Stimulated activated CD8-positive, alpha-beta memory T cell treated with anti-CD3 and anti-CD28 coated beads, Interleukin-15, amount 100 ng/mL, for 4 hours (primary cell): ENCODE measurements around the gene PTMS.
A peak's percentile ranks its signal among the peaks of the same experiment; 100 is the strongest.
"Not testable (repeated sequence)": the region's sequence is repeated elsewhere in the genome, so short reads cannot be mapped to it uniquely, and the experiment has no call there.

ENCODE experiments used
- DNase-seq, 2 donors: peaks; one replicate each; pipeline ENCODE4 v3.0.0-alpha.2; 2020; ENCODE audit warnings: low read depth in 2 of 2

The PTMS gene, protein sequence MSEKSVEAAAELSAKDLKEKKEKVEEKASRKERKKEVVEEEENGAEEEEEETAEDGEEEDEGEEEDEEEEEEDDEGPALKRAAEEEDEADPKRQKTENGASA

DNA sequence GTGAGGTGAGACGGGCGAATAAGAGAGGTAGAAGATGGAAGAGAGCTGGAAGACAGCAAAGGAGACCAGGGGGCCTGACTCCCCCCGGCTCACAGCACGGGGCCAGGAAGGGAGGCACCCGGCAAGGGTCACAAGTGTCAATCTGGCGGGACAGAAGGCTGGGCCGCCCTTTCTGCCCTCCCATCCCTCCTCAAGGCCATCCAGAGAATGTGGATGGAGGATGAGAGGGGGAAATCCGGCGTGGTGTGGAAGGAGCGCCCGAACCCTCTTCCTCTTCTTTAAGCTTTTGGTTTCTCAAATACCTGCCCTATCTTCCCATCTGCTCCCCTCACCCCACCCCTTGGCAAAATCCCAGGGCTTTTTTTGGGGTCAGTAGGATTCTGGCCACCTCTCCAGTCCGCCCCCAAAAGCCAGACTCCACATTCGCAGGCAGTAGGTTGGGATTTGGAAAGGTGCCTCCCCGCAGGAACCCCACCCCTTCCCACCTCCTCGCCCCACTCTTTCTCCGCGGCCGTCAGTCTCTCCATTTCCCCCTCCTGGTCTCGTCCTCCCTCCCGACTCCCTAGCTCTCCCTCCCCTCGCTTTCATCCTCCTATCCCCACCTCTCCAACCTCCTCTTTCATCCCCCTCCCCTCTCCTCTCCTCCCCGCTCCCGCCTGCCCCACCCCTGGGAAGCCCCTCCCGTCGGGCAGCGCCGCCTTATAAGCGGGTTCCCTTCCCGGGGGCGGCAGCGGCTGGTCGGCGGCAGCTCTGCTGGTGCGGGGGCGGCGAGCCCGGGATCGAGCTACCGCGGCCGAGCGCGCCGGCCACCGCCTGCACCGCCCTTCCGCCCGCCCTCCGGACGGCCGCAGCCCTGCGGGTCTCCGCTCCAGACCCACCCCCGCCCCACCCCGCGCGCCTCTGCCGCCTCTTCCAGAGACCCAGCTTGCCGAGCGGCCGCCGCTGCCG lies at the start of gene PTMS:
TSS of gene PTMS (plus strand) at position 730 of the 948 bp plus-strand sequence. CDS start 343 bp downstream, outside the sequence.
- no peak for DNase-seq

DNA sequence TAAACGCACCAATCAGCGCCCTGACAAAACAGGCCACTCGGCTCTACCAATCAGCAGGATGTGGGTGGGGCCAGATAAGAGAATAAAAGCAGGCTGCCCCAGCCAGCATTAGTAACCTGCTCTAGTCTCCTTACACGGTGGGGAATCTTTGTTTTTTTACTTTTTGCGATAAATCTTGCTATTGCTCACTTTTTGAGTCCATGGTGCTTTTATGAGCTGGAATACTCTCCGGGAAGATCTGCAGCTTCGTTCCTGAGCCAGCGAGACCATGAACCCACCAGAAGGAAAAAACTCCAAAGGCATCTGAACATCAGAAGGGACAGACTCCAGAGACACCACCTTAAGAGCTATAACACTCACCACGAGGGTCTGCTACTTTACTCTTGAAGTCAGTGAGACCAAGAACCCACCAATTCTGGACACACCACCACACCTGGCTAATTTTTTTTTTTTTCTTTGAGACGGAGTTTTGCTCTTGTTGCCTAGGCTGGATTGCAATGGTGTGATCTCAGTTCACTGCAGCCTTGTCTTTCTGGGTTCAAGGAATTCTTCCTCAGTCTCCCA lies 49.2 kb upstream of the PTMS start:
- no peak for DNase-seq

DNA sequence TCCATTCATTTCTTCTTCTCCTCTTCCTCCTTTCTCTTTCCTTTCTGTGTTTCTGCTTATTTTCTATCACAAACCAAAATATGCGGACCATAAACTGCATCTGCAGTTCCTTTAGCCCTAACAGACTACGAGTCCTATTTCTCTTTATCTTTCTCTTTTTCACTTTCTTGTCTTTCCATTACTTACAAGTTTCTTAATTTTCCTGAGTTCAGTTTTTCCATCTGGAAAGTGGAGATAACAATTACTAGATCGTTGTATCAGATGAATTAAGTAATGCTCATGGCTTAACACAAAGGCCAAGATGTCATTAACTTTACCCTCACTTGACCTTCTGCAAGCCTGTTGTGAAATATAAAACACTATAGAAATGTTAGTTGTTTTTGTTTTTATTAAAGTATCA lies 43.3 kb upstream of the PTMS start:
- DNase-seq = no peak

DNA sequence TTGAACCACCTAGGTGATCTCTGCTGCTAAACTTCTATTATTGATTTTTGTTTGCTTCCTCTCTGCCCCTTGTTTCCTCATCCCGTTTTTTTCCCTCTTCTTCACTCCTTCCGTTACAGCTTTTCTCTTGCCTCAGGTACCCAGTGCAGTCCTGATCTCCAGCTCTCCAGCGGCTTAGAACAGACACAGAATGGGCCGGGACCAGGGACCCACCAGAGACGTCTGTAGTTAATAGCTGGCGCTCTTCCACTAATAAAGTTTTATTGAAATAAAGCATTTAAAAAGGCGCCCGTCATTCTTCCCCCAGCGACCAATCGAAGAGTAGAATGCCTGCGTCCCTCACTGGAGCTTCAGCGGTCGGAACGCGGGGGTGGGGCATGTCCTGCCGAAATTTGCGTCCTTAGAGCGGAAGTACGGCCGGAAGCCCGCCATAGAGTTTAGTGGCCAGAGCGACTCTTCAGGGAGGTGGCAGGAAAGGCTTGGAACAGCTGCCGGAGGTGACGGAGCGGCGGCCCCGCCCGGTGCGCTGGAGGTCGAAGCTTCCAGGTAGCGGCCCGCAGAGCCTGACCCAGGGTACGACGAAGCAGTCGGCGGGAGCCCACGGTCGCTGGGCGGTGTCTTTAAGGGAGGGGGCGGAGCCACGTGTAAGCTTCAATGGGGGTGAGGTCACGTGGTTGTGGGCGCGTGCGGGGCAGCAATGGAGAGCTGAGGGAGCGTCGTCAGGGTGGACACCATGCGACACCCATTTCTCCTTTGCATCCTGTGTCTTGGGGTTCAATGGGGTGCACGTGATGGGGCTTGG lies 42.4 kb upstream of the PTMS start, which contains the start of gene COPS7A:
TSS of gene COPS7A (plus strand) at position 440 of the 802 bp plus-strand sequence. CDS start 611 bp downstream, outside the sequence.
- DNase-seq = peak; percentile 87 to 88

DNA sequence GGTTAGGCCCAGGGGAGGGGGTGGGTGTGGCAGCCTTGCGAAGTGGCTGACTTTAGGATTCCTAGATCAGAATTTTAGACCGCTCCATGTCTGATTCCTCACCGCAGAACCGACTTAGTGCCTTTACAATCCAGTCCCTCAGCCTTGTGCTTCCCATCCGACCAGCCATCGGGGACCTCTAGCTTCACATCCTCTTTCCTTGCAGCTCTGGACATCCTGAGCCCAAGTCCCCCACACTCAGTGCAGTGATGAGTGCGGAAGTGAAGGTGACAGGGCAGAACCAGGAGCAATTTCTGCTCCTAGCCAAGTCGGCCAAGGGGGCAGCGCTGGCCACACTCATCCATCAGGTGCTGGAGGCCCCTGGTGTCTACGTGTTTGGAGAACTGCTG lies 41.8 kb upstream of the PTMS start:
- no peak for DNase-seq

DNA sequence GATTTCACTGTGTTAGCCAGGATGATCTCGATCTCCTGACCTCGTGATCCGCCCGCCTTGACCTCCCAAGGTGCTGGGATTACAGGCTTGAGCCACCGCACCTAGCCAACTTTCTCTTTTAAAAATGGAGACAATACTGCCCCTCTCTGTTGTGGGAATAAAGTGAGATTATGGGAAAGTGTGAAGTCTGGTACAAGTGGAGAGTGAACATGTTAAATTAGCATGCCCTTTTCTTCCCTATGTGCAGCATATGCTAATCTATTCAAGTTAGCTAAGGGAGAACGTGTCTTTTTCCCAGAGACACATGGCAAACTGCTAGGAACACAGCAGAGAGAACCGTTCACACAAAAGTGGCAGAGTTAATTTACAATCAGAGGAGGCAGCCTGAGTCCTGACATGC lies 40.8 kb upstream of the PTMS start:
- no peak for DNase-seq

DNA sequence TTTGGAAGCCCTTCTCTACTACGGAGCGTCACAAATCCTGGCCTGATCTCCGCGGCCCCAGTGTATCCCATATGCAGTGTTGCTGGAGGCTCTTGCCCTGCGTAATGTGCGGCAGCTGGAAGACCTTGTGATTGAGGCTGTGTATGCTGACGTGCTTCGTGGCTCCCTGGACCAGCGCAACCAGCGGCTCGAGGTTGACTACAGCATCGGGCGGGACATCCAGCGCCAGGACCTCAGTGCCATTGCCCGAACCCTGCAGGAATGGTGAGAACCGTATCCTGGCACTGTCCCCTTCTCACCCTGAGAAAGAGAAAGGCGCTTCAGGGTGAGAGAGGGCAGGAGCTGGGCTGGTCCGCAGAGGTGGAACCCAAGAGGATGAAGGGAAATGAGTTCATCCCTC lies 37.0 kb upstream of the PTMS start:
- DNase-seq = no peak

DNA sequence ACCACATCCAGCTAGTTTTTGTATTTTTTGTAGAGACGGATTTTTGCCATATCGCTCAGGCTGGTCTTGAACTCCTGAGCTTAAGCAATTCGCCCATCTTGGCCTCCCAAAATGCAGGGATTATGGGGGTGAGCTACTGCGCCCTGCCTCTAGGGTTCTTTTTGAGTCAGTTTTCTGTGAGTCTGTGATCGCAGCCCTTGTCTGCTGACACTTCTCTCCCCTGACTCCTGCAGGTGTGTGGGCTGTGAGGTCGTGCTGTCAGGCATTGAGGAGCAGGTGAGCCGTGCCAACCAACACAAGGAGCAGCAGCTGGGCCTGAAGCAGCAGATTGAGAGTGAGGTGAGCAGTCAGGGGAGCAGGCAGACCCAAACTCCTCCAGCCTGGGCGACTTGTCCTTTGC lies 36.0 kb upstream of the PTMS start:
- no peak for DNase-seq

DNA sequence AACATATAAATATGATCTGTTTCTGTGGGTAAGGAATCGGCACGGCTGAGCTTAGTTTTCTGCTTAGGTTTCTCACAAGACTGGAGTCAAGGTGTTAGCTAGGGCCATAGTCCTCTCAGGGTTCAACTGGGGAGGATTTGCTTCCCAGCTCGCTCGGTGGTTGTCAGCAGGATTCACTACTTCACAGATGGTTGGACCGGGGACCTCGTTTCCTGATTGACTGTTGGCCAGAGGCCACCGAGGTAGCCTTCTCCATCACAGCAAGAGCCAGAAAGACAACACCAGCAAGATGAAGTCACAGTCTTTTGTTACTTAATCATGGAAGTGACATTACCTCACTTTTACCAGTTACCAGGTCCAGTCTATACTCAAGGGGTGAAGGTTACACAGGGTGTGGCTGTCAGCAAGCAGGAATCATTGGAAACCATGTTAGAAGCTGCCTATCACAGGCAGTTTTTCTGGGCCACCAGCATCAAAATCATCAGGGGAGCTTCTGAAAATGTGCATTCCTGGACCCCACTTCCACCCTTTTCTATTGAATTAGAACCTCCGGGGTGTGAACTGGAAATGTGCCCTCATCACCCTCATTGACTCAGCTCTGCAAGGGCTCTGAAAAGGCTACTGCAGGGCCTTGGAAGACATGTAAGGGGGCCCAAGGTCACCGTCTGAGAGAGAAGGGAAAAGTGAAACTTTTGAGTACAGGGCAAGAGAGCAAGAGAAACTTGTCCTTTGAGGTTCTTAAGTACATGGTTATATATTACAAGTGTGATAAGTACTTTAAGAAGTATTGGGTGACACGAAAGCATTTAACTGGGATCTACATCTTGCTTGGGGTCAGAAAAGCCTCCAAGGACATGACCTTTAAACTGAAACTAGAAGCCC lies 31.4 kb upstream of the PTMS start:
- DNase-seq = no peak

DNA sequence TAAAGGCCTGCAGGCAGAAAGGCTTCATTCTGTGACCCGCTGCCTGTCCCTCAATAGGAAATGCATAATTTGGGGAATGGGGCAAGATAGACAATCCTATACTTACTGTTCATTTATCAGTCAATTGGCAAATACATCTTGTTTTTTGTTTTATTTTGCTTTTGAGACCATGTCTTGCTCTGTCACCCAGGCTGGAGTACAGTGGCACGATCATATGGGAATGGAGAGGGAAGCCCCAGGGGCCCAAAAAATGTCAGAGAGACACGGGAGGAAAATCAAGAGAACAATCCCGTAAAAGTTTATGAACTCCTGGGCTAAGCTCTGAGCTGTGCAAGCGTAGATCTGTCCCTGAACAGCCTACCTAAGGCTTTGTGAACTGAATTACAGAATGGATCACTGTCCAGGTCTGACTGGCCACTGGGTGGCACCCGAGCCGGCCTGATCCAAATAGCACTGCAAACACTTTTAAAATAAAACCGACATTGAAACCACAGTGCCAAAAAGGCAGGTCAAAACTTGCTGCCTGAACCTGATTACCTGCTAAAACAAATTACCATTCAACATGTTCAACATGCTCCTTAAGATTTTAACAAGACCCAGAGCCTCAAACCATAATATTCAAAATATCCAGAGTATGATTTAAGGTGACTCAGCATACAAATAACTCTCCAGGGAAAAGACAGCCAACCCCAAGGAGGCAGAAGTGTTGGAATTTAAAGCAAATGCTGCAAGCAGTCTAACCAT lies 30.5 kb upstream of the PTMS start:
- no peak for DNase-seq

DNA sequence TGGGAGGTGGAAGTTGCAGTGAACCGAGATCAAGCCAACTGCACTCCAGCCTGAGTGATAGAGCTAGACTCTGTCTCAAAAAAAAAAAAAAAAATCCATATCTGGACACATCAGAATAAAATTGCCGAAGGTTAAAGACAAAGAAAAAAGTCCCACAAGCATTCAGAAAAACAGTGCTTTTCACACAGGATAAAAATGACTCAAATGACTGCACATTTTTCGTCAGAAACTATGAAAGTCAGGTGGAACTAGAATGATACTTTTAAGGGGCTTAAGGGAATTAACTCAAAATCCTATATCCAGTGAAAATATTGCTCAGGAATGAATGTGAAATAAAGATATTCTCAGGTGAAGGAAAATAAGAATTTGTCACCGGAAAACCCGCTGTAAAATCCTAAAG lies 29.4 kb upstream of the PTMS start:
- DNase-seq = no peak

DNA sequence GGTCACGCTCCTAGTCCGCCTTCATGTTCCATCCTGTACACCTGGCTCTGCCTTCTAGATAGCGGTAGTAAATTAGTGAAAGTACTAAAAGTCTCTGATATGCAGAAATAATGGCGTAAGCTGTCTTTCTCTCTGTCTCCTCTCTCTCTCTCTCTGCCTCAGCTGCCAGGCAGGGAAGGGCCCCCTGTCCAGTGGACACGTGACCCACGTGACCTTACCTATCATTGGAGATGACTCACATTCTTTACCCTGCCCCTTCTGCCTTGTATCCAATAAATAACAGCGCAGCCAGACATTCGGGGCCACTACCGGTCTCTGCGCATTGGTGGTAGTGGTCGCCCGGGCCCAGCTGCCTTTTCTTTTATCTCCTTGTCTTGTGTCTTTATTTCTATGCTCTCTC lies 24.1 kb upstream of the PTMS start:
- DNase-seq = not testable (repeated sequence)

DNA sequence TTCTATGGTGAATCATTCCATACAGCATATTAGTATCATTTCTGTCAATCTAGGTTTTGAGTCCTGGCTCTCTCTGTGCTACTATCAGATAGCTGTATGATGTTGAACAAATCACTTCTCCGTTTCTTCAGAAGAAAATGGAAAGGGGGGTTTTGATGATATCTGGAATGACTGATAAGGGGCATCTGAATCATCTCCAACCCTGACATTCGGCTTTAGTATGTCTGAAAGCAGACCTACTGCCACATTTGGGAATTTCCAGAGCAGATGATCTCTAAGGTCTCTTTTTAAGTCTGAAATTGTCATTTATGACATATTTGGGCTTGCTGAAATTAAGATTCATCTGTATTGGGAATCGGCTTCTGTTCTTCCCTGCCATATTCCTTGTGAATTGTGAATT lies 23.3 kb upstream of the PTMS start:
- DNase-seq = no peak

DNA sequence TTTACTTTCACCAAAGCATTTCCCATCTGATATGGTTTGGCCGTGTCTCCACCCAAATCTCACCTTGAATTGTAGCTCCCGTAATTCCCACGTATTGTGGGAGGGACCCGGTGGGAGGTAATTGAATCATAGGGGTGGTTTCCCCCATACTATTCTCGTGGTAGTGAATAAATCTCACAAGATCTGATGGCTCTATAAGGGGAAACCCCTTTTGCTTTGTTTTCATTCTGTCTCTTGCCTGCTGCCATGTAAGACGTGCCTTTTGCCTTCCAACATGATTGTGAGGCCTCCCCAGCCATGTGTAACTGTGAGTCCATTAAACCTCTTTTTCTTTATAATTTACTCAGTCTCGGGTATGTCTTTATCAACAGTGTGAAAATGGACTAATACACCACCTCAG lies 22.9 kb upstream of the PTMS start:
- not testable (repeated sequence) for DNase-seq

DNA sequence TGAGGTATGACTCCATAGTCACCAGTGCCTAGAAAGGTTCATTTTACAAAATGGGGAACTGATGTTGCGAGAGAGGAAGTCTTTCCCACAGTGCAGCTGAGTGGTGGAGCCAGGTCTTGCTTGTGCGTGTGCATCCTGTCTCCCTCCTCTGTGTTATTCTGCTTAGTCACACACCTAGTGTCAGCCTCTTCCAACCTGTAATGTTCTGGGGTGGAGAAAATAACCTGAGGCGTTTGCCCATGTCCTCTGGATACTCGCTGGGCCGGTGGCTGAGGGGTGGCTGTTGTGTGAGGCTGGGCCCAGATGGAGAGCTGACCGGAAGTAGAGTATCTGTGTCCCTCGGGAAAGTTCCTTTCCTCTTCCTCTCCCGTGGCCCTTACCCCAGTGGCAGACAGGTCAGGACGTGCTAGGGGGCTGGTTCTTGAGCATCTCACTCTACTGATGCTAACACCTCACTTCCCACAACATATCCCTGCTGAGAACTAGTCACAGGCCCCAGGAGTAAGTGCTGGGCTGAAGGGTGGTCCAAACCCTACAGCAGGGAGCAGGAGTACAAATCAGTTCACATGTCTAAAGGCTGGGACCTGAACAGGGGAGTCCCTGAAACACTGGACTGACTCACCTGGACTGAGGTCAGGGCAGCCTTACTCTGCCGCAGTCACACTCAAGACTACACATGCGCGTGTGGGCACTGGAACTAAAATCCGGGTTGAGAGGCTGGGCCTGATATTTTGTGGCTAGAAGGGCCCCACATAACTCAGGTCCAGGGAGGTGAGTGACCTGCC lies 20.2 kb upstream of the PTMS start:
- DNase-seq = no peak

DNA sequence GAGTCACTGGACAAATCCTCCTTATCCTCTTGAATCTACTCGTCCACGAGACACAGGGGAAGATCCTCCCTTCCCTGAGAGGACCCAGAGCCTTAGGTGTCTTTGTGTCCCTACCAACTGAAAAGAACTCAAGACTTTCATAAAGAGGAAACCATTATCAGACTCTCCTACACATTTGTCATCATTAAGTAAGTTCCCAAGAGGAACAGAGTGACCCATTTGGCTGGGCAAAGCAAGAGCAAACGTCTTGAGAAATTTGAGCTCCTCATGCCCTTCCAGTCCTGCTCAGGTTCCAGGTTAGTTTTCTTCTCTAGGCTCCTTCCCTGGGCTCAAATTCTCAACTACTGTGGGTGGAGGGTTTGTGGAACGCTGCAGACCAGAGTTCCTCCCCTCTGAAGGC lies 18.9 kb upstream of the PTMS start:
- DNase-seq = no peak

DNA sequence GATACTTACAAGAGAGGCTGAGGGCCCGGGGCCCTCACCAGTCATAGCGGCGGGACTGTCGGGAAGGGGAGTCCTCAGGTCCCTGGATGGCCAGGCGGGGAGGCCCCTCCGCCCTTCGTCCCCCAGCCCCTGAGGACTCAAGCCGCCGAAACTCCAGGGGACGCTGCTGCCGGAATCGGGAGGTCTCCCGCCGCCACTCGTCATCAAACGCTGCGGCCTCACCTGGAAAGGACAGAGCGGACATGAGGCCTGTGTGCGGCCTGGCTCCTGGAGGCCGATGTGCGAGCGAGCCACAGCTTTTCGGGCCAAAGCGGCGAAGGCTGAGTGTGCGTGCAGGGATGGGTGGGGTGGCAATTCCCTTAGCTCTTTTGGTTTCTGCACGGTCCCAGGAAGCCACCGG lies 17.4 kb upstream of the PTMS start:
- DNase-seq = no peak

DNA sequence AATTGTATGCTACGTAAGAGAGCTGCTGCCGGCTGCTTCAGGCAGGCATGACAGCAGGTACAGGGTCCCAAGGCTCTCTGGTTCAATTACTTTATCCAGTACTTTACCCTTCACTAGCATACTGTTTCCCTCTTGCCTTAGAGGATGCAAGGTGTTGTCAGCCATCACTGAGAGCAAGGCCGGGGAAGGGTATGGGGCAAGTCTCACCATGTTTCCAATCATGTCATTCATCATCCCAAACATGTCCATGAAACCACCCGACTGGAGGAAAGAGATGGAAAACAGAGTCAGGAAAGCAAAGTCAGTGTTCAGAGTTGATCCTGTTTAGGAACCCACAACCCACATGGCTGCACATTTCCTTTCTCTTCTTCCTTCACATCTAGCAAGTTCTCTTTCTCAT lies 15.7 kb upstream of the PTMS start:
- DNase-seq = no peak

DNA sequence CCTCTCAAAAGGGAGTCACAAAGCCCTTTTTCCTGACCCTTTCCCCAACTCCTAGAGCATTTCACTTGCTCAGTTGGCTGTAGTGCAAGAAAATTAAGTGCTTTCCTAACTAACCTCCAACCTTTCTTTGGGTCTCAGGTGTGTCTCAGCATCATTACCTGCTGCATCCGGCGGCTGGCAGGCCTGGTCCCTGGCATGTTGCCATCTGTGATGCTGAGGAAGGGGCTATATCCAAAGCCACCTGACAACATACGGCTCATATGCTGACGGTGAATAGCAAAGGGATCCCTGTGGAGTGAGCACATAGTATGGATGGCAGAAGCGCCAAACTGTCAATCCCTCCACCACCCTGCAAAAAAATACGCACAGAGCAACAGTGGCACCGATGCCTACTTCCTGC lies 14.4 kb upstream of the PTMS start:
- DNase-seq = no peak
